Fibroblast of skin of left quadriceps (primary cell): ENCODE data around the gene CNDP2.
A peak's percentile ranks its signal among the peaks of the same experiment; 100 is the strongest.

Source experiments
- DNase-seq, 2 experiments: peaks; one replicate each; pipeline ENCODE4 v3.0.0-alpha.2; 2013; ENCODE audit warnings: low read depth in 2 of 2

CNDP2 gene

DNA sequence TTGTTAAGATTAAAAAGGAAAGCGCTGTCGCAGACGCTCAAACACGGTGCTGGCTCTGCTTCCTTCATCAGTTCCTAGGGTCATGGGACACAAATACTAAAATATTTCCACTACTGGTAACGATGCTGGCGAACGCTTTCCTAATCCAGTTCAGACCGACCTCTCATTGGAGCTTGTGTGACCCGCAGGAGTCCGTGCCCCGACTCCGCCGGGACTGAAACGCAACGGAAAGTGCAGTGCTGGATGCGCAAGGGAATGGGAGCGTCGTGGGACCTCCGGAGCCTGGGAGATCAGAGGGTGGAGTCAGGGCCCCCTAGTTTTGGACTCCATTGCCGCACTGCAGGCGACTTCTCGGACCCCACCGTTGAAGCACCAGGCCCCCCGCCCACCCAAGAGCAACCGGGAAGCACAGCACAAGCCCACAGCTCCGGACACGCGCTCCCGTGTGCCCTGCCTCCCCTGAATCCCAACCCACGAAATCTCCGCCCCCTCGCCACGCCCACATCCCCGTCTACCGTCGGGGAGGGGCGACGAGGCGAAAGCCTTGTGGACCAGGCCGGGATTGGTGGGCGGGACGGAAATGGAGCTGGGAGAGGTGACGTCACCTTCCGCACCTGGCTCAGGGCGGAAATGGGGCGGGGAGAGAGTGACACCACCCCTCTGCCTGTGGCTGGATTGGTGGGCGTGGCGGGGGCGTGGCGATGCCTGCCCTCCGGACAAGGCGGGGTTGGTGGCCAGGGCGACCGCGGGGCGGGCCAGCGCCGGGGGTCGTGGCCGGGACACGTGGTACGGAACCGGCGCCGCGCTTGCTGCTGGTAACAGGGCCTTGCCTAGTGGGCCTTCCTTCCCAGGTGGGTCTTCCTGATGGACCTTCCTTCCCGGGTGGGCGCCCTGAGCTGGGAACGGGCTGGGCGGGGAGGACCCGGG is at the start of gene CNDP2:
TSS of gene CNDP2 (plus strand) at position 783 of the 927 bp plus-strand sequence. CDS start 3,611 bp downstream, outside the sequence.
- peak; percentile 95 to 96 for DNase-seq

DNA sequence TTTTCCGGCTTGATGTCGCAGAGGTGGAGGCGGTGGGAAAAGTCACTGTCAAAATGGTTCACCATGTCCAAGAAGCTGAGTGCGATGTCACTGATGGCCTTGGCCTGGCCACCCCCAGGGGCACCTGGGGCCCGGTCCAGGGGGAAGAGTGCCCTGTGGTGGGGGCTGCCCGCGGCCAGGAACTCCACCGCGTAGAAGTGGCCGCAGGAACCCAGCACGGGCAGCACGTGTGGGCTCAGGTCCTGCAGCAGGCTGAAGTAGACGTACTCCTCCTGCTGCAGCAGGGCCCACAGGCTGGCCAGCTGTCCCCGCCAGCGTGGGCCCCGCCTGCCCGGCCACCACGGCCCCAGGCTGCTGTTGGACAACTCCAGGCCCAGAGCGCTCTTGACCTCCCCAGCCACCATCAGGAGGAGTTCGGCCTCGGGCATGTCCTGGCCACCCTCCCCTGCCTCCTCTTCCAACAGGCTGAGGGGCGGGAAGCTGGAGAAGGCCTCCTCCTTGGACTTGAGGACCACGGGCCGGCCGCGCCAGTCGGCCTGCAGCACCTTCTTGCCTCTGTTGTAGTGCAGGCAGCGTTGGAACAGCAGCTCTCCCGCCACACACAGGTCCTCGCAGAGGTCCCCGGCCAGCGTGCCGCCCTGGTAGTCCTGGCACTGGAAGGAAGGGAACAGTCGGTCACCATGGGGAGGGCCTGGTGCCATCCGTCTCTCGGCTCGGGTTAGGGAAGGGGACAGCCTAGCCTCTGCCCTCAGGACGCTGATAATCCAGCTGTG is 49.3 kb upstream of the CNDP2 start:
- DNase-seq: no peak

DNA sequence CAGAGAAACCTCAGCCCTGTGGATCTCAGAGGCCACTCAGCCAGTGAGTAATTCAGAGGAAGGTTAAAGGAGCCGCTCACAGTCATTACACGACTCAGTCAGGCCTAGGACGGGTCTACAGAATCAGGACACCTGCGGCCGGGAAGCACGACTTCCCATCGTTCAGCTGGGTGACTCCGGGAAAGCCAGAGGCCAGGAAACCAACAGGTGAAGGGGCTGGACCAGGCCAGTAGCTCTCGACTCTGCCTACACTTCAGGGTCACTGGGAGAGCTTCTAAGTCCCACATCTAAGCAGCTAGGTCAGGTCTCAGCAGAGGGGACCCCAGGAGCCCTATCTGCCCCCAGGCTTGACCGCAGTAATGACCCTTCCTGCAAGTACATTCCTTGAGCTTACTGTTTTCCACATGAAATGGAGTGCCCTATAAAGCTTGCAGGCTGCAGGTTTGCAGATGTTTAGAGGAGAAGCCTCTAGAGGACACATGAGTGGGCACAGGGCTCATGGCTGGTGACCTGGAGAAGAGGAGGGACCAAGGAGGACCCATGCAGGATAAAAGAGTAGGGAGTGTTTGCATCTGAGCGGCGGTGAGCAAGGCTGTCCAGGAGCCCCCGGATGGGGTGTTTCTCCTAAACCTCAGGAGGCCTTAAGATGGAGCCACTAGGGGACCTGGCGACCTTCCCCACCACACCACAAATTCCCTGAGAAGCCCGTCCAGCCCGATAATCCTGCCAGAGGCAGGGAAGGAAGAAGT is 48.6 kb upstream of the CNDP2 start:
- DNase-seq: no peak

DNA sequence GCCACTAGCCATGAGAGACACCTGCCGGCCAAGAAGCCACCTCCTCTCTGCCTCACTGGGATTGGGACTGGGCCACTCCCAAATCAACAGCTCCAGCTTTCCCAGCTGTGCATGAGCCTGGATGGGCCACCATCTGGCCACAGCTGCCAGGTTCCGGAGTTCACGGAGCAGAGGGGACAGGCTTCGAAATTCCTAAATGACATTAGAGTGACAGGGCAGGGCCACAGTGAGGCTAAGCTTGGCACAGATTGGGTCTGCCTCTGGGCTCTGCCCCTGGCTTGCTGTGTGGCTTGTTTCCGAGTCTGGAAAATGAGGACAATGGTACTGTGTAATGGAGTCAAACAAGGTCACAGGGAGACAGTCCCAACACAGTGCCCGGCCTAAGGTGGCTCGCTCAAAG is 45.5 kb upstream of the CNDP2 start:
- DNase-seq: no peak

DNA sequence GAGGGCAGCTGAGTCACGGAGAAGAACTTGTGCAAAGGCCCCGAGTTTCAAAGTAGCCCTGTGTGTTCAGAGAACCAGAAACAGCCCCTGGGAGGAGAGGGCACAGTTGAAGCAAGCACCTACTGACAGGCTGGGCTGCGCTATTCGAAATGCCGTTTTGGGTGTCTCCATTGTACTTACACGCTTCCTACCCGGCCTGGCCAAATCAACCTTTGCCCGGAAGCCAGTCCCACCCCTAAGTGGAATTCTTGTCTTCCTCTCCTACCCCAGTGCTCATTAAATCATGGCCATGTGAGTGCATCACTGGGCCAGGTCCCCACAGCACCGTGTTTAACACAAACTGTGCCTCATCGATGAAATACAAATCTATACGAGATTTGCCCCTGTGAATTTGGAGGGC is 45.0 kb upstream of the CNDP2 start:
- no peak for DNase-seq

DNA sequence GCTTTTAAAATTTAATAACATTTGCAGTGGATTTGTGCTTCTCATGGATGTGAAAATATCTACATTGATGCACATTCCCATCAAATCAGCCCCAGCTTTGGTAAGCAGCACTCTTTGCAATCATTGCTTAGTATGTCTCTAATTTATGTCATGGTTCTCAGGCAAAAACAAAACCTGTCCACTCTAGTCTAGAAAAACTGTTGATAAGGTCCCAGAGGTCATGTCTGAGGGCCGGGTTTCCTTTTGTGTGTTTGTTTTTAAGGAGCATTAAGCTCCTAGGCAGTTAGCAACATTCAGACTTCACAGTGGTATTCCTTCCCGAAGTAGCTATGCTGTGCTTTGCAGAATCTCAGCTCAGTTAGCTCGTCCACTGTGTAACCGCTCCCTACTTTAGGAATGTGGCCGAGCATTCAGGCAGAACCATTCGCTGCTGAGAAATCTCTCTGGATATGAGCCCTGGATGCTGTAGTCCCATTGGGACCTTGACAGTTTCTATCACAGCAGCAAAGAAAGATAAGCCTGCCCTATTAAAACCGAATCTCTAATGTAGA is 43.1 kb upstream of the CNDP2 start:
- DNase-seq: no peak

DNA sequence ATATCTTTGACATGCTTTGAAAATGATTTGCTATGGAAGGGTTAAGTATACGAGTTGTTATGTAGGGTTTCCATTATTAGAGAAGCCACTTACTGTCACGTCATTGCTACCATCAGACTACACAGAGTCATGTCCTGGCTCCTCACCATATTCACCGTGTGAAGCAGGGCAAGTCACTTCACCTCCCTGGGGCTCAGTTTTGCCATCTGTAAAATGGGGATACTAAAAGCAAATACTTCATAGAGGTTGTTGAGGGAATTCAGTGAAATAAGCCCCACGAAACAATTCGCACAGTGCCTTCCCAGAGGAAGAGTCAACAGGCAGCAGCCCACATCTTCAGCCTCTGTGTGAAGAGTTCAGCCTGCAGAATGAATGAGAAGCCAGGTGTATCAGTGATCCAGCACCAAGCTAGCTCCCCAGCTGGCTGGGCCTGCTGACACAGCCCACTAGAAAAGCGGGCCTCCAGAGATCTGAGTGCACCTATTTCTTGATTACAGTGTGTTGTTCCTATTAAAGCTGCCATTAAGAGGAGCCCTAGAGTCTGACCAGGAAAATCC is 42.4 kb upstream of the CNDP2 start:
- DNase-seq: no peak

DNA sequence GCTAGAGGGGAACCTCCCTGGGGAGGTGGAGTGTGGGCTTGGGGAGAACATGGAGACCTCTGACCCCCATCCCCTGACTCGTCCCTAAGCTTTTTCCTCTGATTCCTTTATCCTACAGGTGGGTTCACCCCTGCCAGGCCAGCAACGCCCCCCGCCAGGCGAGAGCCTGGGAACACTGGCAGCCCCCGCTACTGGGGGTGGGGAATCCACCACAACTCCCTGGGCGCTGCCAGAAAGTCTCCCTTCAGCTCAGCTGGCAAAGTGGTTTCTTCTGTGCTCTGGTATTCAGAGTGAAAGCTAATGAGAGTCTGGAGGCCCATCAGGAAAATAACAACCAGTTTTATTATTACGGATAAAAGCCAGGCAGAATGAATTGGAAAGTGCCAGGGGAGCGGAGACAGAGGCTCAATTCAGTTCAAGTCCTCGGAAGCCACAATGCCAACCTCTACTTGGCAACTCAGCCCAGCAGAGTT is 41.8 kb upstream of the CNDP2 start:
- DNase-seq: no peak

DNA sequence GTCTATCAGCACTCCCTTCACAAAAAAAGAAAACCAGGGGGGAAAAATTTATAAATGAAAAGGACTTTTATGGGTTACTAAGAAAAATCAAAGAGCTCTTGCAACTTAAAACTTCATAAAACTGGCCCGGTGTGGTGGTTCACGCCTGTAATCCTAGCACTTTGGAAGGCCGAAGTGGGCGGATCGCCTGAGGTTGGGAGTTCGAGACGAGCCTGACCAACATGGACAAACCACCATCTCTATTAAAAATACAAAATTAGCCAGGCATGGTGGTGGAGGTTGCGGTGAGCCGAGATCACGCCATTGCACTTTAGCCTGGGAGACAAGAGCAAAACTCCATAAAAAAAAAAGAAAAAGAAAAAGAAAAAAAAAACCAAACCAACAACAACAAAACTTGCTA is 40.8 kb upstream of the CNDP2 start:
- no peak for DNase-seq

DNA sequence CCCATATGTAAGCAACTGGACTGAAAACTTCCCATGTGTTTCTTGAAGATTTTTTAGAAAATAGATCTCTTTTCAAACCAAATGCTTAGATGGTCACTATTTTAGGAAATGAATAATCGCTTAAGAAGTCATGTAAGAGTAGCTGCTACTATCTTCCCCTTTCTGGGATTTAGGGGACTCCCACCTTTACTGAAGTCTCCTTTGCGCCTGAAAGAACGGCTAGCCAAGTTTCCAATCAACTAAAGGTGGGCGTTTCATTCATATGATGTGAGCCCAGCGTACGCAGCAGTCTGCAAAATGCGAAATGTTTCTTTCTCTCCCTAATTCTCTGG is 40.2 kb upstream of the CNDP2 start:
- no peak for DNase-seq

DNA sequence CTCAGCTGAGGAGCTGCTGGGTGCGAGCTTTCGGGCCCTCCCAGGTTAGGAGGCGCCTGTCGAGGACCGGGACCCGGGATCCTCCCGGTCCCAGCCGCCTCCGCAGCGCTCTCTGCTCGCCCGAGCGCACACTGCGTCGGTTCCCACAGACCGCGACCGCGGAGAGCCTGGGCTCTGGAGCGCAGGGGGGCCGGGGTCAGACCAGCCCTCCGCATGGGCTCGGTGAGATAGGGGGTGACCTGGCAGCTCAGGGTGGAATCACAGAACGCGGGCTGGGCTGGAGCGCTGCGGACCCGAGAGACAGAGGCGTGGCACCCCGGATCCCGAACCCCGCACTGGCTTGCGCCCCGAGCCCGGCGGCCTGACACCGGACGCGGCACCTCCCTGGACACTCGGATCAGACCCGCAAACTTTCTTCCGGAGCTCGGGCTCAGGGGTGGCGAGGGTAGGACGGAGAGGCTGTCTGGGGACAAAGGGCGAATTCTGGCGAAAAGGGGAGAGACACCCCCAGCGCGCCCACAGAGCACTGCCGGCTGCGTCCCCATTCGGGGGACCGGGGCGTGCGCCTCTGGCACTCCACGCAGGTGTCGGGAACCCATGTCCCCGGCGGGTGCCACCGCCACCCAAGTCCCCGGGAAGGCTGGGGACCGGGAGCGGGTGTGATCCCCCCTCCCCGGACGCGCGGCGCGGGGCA is 39.7 kb upstream of the CNDP2 start:
- DNase-seq: no peak

DNA sequence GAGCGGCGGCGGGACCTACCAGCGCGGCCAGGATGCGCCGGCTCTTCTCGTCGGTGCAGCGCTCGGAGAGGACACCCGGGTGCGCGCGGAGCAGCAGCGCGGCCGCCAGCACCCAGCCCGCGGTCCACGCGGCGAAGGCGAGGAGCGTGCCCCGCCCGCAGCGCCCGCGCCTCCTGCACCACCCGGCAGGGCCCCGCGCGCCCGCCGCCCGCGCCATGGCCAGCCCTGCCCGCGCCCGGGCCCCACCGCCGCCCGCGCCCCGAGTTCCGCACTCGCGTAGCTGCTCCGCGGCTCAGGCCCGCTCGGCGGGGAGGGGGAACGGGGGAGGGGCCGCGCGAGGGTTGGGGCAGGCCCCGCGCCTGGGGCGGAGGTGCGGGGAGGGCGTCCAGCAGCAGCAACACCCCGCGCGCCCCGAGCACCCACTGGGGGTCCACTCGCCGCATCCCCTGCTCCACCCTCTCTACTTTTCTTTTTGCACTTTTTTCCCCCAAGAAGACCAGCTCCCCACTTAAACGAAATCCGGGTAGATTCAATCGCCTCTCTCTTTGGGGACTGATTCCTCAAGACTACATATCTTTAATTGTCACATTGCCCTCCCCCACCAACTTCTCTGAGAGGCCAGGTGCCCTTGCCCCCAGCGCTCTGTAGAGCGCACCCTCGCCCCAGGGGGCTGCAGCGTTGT is 39.0 kb upstream of the CNDP2 start, which contains the start of gene DIPK1C:
TSS of gene DIPK1C (minus strand) at position 266 of the 682 bp plus-strand sequence. CDS start at position 217, 49 bp downstream.
- no peak for DNase-seq

DNA sequence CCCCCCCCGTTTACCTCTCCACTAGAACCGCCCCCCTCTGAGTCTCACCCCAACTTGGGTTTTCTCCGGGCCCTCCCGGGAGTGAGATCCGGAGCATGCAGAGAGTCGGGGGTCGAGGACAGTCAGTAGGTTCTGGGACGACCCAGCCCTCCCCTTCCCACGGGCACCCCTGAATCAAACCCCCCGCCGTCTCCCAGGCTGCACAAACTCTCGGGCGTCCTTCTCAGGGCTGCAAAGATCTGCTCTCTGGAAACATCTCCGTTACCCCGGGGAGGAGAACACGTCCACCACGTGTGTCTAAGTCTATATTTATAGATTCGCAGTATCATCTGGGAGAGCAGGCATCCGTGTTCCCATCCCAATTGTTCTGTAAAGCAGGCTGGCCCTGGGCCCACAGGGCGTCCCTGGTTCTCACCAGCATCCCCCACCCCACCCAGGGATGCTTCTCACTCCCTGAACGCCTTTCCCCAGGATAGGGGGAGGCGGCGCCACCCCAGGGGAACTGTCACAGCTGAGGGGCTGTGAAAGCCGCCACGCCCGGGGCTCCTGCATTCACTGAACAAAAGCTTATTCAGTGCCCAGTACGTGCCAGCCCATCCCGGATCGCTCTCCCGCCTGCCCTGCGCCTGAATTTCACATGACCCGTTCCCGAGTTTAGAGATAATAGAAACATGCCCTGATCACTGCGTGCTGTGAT is 38.3 kb upstream of the CNDP2 start:
- DNase-seq: no peak

DNA sequence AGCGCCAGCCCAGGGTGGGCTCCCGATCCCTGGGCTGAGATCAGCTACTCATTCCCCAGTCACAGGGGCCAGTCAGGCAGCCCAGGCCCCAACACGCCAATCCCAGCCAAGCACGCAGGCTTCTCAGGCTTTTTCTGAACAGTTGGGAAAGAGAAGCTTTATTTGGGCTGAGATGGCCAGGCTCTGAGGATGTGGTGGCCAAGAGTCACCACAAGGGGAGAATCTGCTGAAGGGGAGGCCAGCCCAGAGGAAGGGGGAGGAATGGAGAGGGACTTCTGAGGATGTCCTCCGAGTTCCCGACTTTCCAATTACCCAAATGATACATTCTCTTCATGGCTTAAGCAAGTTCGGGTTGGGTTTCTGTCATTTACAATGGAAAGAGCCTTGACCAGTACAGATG is 36.3 kb upstream of the CNDP2 start:
- DNase-seq: no peak

DNA sequence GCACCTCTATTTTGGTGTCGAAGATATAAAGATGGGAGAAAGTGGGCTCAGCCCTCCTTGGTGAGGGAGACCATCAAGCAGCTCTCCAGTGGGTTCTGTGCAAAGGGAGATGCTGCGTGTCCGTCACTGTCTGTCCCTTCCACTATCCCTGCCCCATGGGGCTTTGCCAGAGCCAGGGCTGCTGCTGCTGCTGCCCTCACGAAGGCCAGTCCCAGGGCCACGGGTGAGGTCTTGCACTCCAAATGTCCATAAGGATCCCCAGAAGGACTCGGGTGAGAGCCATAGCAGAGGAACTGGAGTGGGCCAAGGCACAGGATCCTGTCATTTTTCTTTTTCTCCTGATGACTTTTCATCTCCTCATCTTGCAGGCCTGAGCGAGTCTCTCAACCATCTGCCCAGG is 35.3 kb upstream of the CNDP2 start:
- no peak for DNase-seq

DNA sequence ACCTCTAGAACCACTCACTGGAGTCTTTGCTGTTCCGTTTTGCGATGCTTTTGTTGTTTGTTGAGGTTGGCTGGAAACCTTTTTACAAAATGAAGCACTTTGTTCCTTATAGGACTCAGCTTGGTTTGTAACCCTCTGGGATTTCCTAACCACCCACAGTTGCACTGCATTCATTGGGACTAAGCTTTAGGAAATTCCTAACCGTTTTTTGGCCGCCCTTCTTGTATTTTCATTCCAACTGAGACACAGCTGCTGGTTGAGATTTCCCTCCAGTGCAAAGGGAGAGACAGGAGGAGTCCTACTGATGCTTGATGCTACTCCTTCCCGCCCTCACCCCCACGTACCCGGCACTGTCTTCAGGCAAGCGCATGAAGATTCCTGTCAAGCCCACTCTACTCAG is 32.9 kb upstream of the CNDP2 start:
- no peak for DNase-seq

DNA sequence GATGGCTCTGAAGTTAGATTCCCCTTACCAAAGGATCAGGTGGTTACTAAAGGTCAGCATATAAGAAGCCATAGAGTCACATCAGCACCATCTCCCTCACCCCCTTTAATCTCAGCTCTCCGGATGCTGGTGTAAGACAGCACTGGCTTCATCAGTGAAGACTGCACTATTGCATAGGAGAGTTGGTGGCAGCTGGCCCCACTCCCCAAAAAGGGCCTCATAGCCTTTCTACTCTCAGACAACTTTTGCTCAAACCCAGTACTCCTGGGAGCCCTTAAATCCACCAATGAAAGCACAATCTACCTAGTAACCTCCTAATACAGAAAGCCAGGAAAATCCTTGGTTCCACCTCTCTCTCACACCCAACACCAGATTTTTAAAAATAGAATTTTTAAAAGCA is 32.2 kb upstream of the CNDP2 start:
- no peak for DNase-seq

DNA sequence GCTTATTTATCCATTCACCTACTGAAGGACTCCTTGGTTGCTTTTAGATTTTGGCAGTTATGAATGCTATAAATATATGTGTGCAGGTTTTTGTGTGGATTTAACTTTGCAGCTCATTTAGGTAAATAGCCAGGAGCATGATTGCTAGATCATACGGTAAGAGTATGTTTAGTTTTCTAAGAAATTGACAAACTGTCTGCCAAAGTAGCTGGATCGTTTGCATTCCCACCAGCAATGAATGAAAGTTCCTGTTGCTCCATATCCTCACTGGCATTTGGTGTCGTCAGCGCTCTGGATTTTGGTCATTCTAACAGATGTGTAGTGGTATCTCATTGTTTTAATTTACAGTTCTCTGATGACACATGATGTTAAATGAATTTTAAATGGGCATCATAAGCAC is 30.4 kb upstream of the CNDP2 start:
- DNase-seq: no peak

DNA sequence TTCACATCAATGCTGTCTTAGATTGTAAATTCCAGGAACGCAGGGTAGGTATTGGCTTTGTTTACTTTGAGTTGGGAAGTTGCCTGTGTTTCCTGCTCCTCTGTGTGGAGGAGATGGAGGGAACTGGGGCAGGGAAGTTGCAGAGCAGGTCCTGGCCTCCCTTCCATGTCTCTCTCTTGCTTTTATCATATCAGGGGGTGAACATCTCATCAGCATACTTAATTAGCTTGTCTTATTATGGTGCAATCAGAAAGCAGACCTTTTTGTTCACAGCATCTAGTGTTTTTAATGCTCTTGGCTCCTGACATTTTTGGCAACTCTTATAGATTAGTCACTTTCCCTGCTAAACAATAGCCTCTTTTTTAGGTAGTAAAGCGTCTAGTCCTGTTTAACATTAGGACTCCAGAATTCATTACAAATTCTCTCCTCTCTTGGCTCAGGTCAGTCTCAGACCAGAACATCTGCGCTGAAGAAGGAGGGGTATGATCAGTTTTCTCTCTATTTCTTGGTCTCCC is 27.6 kb upstream of the CNDP2 start:
- no peak for DNase-seq
